DND-41 (cell line): ENCODE measurements around the gene MBNL2.

Source experiments
- ATAC-seq: fragments of 200-7000 bp; cut with Tn5 transposase; 3 replicates; pipeline ENCODE4 v1.9.1; 2021; ENCODE audit warnings: low read depth; ENCODE audit not compliant: insufficient read depth
- DNase-seq: peaks from one replicate; pipeline ENCODE4 v3.0.0-alpha.2; 2020
- H2AFZ ChIP-seq: 2 replicates; pipeline ENCODE4 v1.6.0; 2012; ENCODE audit warnings: low read depth, low read length
- H3K27ac ChIP-seq: 2 replicates; pipeline ENCODE4 v1.5.1; 2012; ENCODE audit warnings: low read length, inconsistent platforms
- H3K27me3 ChIP-seq: fragments of 200-600 bp; sonication (generic); 2 replicates; pipeline ENCODE4 v1.6.0; 2012; ENCODE audit warnings: low read length, mild to moderate bottlenecking, inconsistent platforms; ENCODE audit not compliant: insufficient read depth, poor library complexity
- H3K36me3 ChIP-seq: 2 replicates; pipeline ENCODE4 v1.5.1; 2012; ENCODE audit warnings: low read length, inconsistent platforms; ENCODE audit not compliant: insufficient read depth
- H3K4me1 ChIP-seq: 2 replicates; pipeline ENCODE4 v1.5.1; 2012; ENCODE audit warnings: mild to moderate bottlenecking, low read length; ENCODE audit not compliant: insufficient read depth
- H3K4me2 ChIP-seq: 2 replicates; pipeline ENCODE4 v1.6.0; 2012; ENCODE audit warnings: mild to moderate bottlenecking, moderate library complexity, low read length, inconsistent platforms; ENCODE audit not compliant: insufficient read depth
- H3K4me3 ChIP-seq, 2 experiments: fragments of 200-600 bp in 1 of 2; shearing (Covaris generic) in 1 of 2; 2 replicates each; pipeline ENCODE4 v1.5.1; 2012 to 2016; ENCODE audit warnings: inconsistent platforms in 2 of 2, low read length in 2 of 2, mild to moderate bottlenecking in 2 of 2, low read depth in 1 of 2, moderate library complexity in 1 of 2
- H3K79me2 ChIP-seq: 2 replicates; pipeline ENCODE4 v1.6.0; 2012; ENCODE audit warnings: low read length, inconsistent platforms; ENCODE audit not compliant: insufficient read depth
- H3K9ac ChIP-seq: 2 replicates; pipeline ENCODE4 v1.6.0; 2012; ENCODE audit warnings: low read depth, mild to moderate bottlenecking, inconsistent platforms, low read length, moderate library complexity
- H3K9me3 ChIP-seq: 2 replicates; pipeline ENCODE4 v1.5.1; 2012; ENCODE audit warnings: low read length, moderate library complexity, mild to moderate bottlenecking, inconsistent platforms; ENCODE audit not compliant: insufficient read depth, severe bottlenecking
- H4K20me1 ChIP-seq: 2 replicates; pipeline ENCODE4 v1.6.0; 2012; ENCODE audit warnings: low read length; ENCODE audit not compliant: insufficient read depth
- CTCF ChIP-seq: IDR thresholded peaks from 2 replicates; pipeline ENCODE4 v1.5.1; 2012; ENCODE audit warnings: borderline replicate concordance, low read length, moderate library complexity, mild to moderate bottlenecking; ENCODE audit not compliant: poor library complexity, severe bottlenecking; ENCODE audit errors: extremely low read depth
- EZH2 ChIP-seq: IDR thresholded peaks from 3 replicates; pipeline ENCODE4 v1.6.1; 2012; ENCODE audit warnings: borderline replicate concordance, low read depth, mild to moderate bottlenecking, moderate library complexity, low read length, inconsistent platforms; ENCODE audit not compliant: severe bottlenecking

Gene MBNL2

GRCh38 chr13:97269603-97270002 lies 47.5 kb downstream of the MBNL2 start:
- ATAC-seq, result no peak
- Histone ChIP-seq H3K79me2 (no peaks in the 10 kb centered on the region), H3K27ac (no peak overlapping the region)

GRCh38 chr13:97272526-97272925 lies 50.4 kb downstream of the MBNL2 start:
- no peaks in the 10 kb centered on the region for H3K27me3 ChIP-seq
- no peak for TF ChIP-seq CTCF
- no peak for TF ChIP-seq EZH2
- H3K4me2 ChIP-seq, result no peak overlapping the region
- H3K9ac ChIP-seq, result no peak overlapping the region
- no peaks in the 10 kb centered on the region for H3K79me2 ChIP-seq
- no peak overlapping the region for H3K4me3 ChIP-seq
- H3K36me3 ChIP-seq, result no peaks in the 10 kb centered on the region
- no peak overlapping the region for H3K27ac ChIP-seq
- no peak overlapping the region for H2AFZ ChIP-seq
- ATAC-seq (no peak), DNase-seq (no peak)
- H3K4me1 ChIP-seq, result no peaks in the 10 kb centered on the region
- H4K20me1 ChIP-seq, result no peaks in the 10 kb centered on the region; the same call in 1 of the 2 replicates
- no peaks in the 10 kb centered on the region for H3K9me3 ChIP-seq

More at GRCh38 chr13:97269603-97270002, 47.5 kb downstream of the MBNL2 start:
- Histone ChIP-seq H4K20me1 (no peaks in the 10 kb centered on the region; the same call in none of the 2 replicates), H3K27me3 (no peaks in the 10 kb centered on the region), H3K9ac (no peak overlapping the region), H3K9me3 (no peaks in the 10 kb centered on the region), H3K4me2 (no peak overlapping the region), H3K4me1 (no peaks in the 10 kb centered on the region), H3K36me3 (no peaks in the 10 kb centered on the region), H2AFZ (no peak overlapping the region), H3K4me3 (no peak overlapping the region)
- TF ChIP-seq CTCF, result no peak
- no peak for TF ChIP-seq EZH2
- DNase-seq, result no peak

GRCh38 chr13:97273341-97273831 lies 51.3 kb downstream of the MBNL2 start:
- no peaks in the 10 kb centered on the region for H3K9me3 ChIP-seq
- H4K20me1 ChIP-seq, result no peaks in the 10 kb centered on the region; the same call in 1 of the 2 replicates
- no peak for DNase-seq
- no peaks in the 10 kb centered on the region for H3K36me3 ChIP-seq
- H3K4me3 ChIP-seq, result no peak overlapping the region
- no peak overlapping the region for H2AFZ ChIP-seq
- no peak overlapping the region for H3K9ac ChIP-seq
- TF ChIP-seq CTCF, result no peak
- TF ChIP-seq EZH2, result no peak
- H3K4me2 ChIP-seq, result no peak overlapping the region
- no peaks in the 10 kb centered on the region for H3K4me1 ChIP-seq
- no peak for ATAC-seq
- no peak overlapping the region for H3K27ac ChIP-seq
- H3K27me3 ChIP-seq, result no peaks in the 10 kb centered on the region
- no peaks in the 10 kb centered on the region for H3K79me2 ChIP-seq
